Spinal cord (tissue), 10 donors: ENCODE results near the gene MTURN. TPM values are rescaled to one million over a fixed set of nuclear protein-coding genes. Genes with fewer than 3 reads are reported as not detected.
"Not testable (repeated sequence)": the region's sequence is repeated elsewhere in the genome, so short reads cannot be mapped to it uniquely, and the experiment has no call there.

Experiments used
- DNase-seq, 6 donors: peaks; one replicate each; pipeline versions ENCODE4 v3.0.0 to v3.0.0-alpha.2; 2013 to 2015; ENCODE audit warnings: low spot score in 6 of 6, low read depth in 4 of 6
- H3K27ac ChIP-seq: one replicate; pipeline ENCODE4 v1.5.1; 2013; ENCODE audit warnings: low read depth, low read length, control low read depth
- H3K27me3 ChIP-seq: one replicate; pipeline ENCODE4 v1.6.1; 2013; ENCODE audit warnings: low read length; ENCODE audit not compliant: control insufficient read depth, insufficient read depth
- H3K36me3 ChIP-seq: one replicate; pipeline ENCODE4 v1.6.1; 2013; ENCODE audit warnings: low read length; ENCODE audit not compliant: control insufficient read depth, insufficient read depth
- H3K4me1 ChIP-seq: one replicate; pipeline ENCODE4 v1.6.1; 2013; ENCODE audit warnings: low read length; ENCODE audit not compliant: control insufficient read depth, insufficient read depth
- H3K4me3 ChIP-seq: one replicate; pipeline ENCODE4 v1.5.1; 2013; ENCODE audit warnings: low read depth, low read length, control low read depth
- H3K9me3 ChIP-seq: one replicate; pipeline ENCODE4 v1.6.1; 2013; ENCODE audit warnings: low read length; ENCODE audit not compliant: control insufficient read depth, insufficient read depth
- WGBS: methylation state at CpG from one replicate; pipeline ENCODE4 v1.1.5; 2013; ENCODE audit warnings: missing lambda C conversion rate; ENCODE audit not compliant: insufficient coverage; 5-methylcytosine and 5-hydroxymethylcytosine counted together
- polyA plus RNA-seq, 2 donors: library from polyadenylated mRNA; unstranded; fragments of 120-200 nt; gene quantifications; one replicate each; pipeline ENCODE4 v1.2.1, GENCODE V29; 2013; ENCODE audit not compliant: insufficient read length in 2 of 2
- total RNA-seq, 2 donors: library from RNA; depleted of rRNA in 1 of 2; stranded (reverse); fragments of 120-200 nt in 1 of 2; fragments of >200 nt in 1 of 2; gene quantifications; one replicate each; pipeline versions ENCODE4 v1.2.3 to v1.2.4, GENCODE V29; 2013 to 2014
- donor health status: healthy.

The MTURN gene
- total and polyA plus RNA-seq, 4 donors, result 98.3 to 285 (median 194) TPM

DNA sequence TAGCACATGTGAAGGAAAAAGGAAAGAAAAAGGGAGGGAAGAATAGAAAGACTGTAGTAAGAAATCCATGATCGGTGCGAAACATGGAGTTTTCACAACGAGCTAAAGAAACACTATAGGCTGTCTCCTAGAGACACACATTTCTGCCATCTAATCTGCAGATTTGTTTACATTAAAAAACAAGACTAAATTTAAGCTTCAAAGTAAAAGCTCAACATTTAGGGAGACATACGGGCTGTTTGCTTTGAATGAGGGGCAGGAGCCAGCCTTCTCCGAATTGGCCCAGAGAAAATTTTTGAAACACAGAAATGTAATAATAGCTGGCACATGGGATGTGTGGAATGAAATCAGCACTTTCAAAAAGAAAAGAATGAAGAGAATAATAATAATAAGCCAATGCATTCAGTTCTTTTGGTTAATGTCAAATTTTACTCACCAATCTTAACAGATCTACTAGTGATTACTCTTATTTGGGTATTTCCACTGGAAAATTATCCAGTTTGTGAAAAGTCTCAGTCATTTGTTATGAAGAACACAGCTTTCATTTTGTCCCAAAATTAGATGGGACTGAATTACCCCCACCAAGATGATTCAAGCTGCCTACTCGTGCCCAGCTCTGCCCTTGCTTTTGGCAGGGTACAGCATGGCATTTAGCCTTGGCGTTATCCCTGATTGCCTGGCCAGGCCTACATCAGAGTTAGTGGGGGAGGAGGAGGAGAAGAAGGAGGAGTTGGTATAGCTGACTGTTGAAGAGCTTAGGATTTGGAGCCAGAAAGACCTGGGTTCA, 47.1 kb downstream of the MTURN start:
- H3K4me3 ChIP-seq, result no peak overlapping the region
- no peak overlapping the region for H3K27ac ChIP-seq
- H3K4me1 ChIP-seq, result no peaks in the 10 kb centered on the region
- no peaks in the 10 kb centered on the region for H3K9me3 ChIP-seq
- DNase-seq, result peak in 1 of 6 donors; percentile 80
- no peaks in the 10 kb centered on the region for H3K27me3 ChIP-seq
- no peaks in the 10 kb centered on the region for H3K36me3 ChIP-seq
- WGBS, result 92% methylated on average over 2 of the region's 7 CpGs

DNA sequence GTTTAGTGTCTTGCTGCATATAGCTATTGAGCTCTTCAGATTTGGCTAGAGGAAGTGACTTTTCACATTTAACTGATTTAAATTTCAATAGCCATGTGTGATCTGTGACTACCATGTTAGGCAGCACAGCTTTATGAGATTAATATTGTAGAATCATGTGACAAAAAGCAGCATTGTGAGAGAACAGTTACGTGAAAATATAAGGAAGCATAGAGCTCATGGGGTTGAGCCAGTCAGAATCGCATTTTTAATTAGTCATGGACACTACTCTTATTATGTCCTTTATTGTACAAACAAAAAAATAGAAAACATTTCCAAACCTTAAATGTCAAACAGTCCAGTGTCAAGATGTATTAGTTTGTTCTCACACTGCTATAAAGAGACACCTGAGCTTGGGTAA, 48.0 kb downstream of the MTURN start:
- no peak overlapping the region for H3K27ac ChIP-seq
- no peaks in the 10 kb centered on the region for H3K4me1 ChIP-seq
- no peaks in the 10 kb centered on the region for H3K9me3 ChIP-seq
- no peak overlapping the region for H3K4me3 ChIP-seq
- WGBS, result 83% methylated on average over 1 of the region's 2 CpGs
- H3K36me3 ChIP-seq, result no peaks in the 10 kb centered on the region
- no peaks in the 10 kb centered on the region for H3K27me3 ChIP-seq
- no peak for DNase-seq

DNA sequence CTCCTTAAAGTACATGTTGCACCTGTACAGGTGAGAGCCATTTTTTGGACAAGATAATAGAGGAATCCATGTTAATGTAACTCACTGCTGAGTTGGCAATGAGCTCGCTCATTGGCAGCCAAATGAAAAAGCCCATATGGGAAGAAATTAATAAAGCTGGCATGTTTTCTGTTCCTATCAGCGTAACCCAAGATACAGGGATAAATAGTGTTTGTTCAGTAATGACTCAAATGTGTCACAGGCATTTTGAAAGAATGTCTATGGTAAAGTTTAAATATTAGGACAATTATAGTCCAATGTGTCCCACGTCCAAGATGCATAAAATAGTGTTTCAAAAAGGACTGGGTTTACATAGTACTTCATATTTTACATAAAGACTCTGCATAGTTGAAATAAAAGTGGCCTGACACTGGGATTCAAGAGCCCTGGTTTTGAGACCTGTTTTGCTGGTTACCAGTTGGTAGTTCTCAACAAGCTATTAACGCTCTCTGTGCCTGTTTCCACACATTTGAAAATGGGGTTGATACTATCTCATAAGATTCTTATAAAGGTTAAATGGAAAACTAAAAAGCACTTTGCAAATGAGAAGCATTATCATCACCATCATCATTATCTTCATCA, 49.1 kb downstream of the MTURN start:
- no peaks in the 10 kb centered on the region for H3K36me3 ChIP-seq
- H3K27ac ChIP-seq, result no peak overlapping the region
- WGBS, result 100% methylated on average over 1 of the region's 4 CpGs
- H3K27me3 ChIP-seq, result no peaks in the 10 kb centered on the region
- no peaks in the 10 kb centered on the region for H3K4me1 ChIP-seq
- H3K9me3 ChIP-seq, result no peaks in the 10 kb centered on the region
- DNase-seq, result peak in 2 of 6 donors; percentile 32 to 69
- H3K4me3 ChIP-seq, result no peak overlapping the region

DNA sequence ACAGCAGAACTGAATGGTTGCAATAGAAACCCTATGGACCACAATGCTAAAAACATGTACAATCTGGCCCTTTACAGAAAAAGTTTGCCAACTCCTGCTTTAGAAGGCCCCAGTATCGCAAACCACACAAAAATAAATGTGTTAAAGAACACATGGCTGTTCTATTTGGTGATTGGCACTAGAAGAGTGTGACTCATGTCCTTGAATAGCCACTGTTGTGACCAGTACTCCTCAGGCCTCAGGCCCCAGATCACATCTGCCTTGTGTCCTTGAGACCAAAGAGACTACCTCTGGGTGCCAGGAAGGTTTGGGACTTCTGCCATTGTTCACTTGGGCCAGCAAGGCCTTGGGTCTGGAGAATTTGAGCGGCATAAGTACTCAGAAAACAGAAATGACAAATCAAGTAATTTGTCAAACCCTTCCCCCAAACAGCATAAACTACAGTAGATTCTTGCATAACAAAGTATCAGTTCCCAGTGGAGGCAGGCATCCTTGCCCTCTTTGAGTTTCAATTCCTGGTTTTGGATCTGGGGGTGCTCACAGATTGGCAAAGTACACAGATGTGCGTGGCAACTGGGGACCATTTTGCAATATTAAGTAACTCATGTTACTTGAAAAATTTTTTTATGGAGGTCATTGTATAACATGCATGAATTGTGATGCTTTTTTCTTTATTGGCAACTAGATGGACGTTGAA, 50.2 kb downstream of the MTURN start:
- Histone ChIP-seq H3K27ac (no peak overlapping the region), H3K36me3 (no peaks in the 10 kb centered on the region), H3K4me3 (no peak overlapping the region), H3K27me3 (no peaks in the 10 kb centered on the region), H3K9me3 (no peaks in the 10 kb centered on the region), H3K4me1 (no peaks in the 10 kb centered on the region)
- WGBS, result 100% methylated on average over 1 of the region's 4 CpGs
- DNase-seq, result peak in 2 of 6 donors; percentile 13 to 72

DNA sequence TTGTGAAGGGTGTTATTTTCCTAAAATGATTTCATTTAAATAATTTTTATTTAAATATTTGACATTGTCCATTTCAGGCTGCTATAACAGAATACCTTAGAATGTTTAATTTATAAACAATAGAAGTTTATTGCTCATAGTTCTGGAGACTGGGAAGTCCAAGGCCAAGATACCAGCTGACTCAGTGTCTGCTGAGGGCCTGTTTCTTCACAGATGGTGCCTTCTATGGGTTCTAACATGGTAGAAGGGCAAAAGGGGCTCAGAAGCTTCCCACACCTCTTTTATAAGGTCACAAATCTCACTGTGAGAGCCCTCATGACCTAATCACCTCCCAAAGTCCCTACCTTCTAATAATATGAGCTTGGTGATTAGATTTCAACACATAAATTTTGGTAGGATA, 50.7 kb downstream of the MTURN start:
- DNase-seq, result no peak
- Histone ChIP-seq H3K4me3 (no peak overlapping the region), H3K9me3 (no peaks in the 10 kb centered on the region), H3K27me3 (no peaks in the 10 kb centered on the region), H3K27ac (no peak overlapping the region), H3K4me1 (no peaks in the 10 kb centered on the region), H3K36me3 (no peaks in the 10 kb centered on the region)

DNA sequence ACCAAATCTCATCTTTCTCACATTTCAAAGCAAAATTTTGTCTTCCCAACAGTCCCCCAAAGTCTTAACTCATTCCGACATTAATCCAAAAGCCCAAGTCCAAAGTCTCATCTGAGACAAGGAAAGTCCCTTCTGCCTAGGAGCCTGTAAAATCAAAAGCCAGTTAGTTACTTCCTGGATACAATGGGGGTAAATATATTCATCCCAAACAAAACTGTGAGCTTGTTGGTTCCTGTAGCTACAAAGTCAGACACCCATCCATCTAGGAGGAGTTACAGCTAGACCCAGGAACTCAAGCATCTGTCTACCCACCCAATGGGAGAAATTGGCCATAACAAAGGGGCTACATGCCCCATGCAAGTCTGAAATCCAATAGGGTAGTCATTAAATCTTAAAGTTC, 51.9 kb downstream of the MTURN start:
- H3K4me1 ChIP-seq, result no peaks in the 10 kb centered on the region
- no peak for DNase-seq
- no peak overlapping the region for H3K27ac ChIP-seq
- H3K4me3 ChIP-seq, result no peak overlapping the region
- no peaks in the 10 kb centered on the region for H3K27me3 ChIP-seq
- H3K36me3 ChIP-seq, result no peaks in the 10 kb centered on the region
- WGBS, result no CpG with 5 or more reads among the region's 1 CpG
- no peaks in the 10 kb centered on the region for H3K9me3 ChIP-seq

DNA sequence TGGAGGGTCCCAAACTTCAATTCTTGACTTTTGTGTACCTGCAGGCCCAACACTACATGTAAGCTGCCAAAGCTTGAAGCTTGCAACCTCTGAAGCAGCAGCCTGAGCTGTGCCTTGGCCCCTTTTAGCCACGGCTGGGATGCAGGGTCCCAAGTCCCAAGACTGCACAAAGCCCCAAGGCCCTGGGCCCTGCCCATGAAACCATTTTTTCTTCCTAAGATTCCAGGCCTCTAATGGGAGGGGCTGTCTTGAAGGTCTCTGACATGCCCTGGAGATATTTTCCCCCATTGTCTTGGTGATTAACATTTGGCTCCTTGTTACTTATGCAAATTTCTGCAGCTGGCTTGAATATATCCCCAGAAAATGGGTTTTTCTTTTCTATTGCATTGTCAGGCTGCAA, 52.7 kb downstream of the MTURN start:
- Histone ChIP-seq H3K9me3 (no peaks in the 10 kb centered on the region), H3K36me3 (no peaks in the 10 kb centered on the region), H3K27ac (no peak overlapping the region), H3K4me1 (no peaks in the 10 kb centered on the region), H3K27me3 (no peaks in the 10 kb centered on the region), H3K4me3 (no peak overlapping the region)
- 100% methylated on average over 1 of the region's 1 CpG for WGBS
- no peak for DNase-seq

DNA sequence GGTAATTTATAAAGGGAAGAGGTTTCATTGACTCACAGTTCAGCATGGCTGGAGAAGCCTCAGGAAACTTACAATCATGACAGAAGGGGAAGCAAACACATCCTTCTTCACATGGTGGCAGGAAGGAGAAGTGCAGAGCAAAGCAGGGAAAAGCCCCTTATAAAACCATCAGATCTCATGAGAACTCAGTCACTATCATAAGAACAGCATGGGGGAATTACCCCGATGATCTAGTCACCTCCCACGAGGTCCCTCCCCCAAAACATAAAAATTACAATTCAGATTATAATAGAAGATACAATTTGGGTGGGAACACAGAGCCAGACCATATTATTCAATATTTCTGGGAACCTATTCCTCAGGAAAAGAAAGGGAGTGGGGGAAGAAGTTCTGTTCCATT, 53.6 kb downstream of the MTURN start:
- not testable (repeated sequence) for H3K4me3 ChIP-seq, H3K36me3 ChIP-seq, H3K9me3 ChIP-seq, H3K27ac ChIP-seq, H3K4me1 ChIP-seq, H3K27me3 ChIP-seq, DNase-seq
- no CpG with 5 or more reads among the region's 2 CpGs for WGBS

DNA sequence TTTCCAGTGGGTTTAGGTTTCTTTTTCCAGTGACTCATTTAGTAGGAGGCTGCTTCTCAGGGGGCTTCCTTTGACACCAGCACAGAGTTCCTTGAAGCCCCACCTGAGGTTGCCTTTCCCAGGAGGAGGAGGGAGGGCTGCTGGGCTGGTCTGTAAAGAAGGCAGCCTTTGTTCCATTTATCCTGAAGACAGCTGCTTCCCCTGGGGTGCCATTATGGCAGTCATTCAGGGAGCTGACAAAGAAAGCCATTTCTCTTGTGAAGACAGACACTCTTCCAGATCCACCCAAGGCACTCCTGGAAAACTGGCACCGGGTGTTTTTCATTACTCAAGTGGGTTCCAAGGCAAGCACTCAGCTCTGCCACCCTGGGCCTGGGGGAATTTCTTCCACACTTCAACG, 54.0 kb downstream of the MTURN start:
- Histone ChIP-seq H3K9me3 (no peaks in the 10 kb centered on the region), H3K27ac (no peak overlapping the region), H3K36me3 (no peaks in the 10 kb centered on the region), H3K4me3 (no peak overlapping the region), H3K27me3 (no peaks in the 10 kb centered on the region), H3K4me1 (no peaks in the 10 kb centered on the region)
- 0% methylated on average over 1 of the region's 2 CpGs for WGBS
- DNase-seq, result peak in 2 of 6 donors; percentile 55 to 61
